ENCODE results near the gene TRAPPC10.

The TRAPPC10 gene

DNA sequence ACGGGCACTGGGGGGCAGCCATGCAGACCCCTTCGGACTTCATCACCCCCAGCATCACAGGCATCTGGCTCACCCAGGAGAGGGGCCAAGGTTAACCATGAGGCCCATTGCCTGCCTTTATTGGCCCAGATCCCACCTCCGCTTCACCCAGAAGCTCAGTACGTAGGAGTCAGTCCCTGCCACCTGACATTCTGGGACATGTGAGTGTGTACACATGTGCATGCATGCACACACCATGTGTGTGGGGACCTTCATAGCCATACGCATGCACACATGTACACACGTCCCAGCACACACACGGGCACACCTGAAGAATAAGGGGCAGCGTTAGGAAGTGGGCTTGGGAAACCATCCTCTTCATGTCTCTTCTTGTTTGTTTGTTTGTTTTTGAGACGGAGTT, 24.1 kb upstream of the TRAPPC10 start:
- Mint-ChIP-seq H3K4me3 (no peak overlapping the region), H3K27me3 (peaks cover 27% of the 10 kb centered on the region), H3K36me3 (ENCODE audit: low read depth) (peaks cover 14% of the 10 kb centered on the region), H3K4me1 (ENCODE audit: low read depth) (peaks cover 11% of the 10 kb centered on the region), H3K27ac (no peak overlapping the region), H3K9me3 (no peaks in the 10 kb centered on the region)
- intact Hi-C loops (cut with micrococcal nuclease): no loop called here

DNA sequence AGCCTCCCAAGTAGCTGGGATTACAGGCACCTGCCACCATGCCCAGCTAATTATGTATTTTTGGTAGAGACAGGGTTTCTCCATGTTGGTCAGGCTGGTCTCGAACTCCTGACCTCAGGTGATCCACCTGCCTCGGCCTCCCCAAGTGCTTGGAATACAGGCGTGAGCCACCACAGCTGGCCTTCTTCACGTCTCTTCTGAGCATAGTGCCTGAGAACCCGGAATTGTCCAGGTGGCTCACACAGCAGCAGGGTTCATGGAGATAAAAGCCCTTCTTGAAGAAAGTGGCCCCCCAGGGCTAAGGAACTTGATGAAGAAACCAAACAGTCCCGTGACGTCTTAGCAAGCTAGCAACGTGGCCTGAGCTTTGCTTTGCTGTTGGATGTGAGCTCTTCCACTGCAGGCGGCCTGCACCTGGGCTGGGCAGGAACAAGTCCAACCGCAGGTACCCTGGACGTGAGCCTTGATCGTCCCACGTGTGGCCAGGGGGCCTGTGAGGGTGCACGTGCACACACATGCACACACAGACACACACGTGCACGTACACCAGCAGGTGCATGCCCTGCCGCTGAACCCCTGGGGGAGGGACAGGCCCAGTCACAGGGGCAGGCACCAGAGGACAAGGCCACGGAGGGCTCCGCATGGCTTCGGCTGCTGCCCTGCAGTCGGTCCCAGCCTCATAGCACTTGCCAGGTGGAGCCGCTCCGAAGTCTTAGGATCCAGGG, 23.4 kb upstream of the TRAPPC10 start:
- no peak overlapping the region for H3K4me3 Mint-ChIP-seq
- no peaks in the 10 kb centered on the region for H3K9me3 Mint-ChIP-seq
- peaks cover 26% of the 10 kb centered on the region for H3K27me3 Mint-ChIP-seq
- intact Hi-C loops (cut with micrococcal nuclease): no loop called here
- peaks cover 11% of the 10 kb centered on the region for H3K4me1 Mint-ChIP-seq (ENCODE audit: low read depth)
- no peak overlapping the region for H3K27ac Mint-ChIP-seq
- H3K36me3 Mint-ChIP-seq (ENCODE audit: low read depth): peaks cover 8% of the 10 kb centered on the region

DNA sequence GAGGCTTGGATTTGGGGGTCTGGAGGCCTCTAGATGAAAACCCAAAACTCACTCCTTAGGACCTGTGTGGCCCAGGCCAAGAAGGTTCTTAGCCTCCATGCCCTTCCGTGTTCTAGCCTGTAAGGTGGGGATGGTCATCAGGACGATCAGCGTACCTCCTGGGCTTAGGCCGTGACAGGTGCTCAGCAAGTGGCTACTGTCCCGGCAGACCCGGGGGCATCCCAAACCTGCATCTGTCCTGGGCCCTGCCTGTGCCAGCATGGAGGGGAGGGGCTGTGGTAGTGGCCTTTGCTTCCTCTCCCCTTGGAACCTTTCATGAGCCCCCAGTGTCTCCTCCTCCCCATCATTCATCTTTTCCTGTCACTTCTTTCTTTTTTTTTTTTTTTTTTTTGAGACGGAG, 22.7 kb upstream of the TRAPPC10 start:
- Mint-ChIP-seq H3K4me3 (no peak overlapping the region), H3K27ac (no peak overlapping the region), H3K4me1 (ENCODE audit: low read depth) (peaks cover 11% of the 10 kb centered on the region), H3K36me3 (ENCODE audit: low read depth) (peaks cover under 1% of the 10 kb centered on the region), H3K9me3 (no peaks in the 10 kb centered on the region), H3K27me3 (peaks cover 23% of the 10 kb centered on the region)
- intact Hi-C loops (cut with micrococcal nuclease): no loop called here

DNA sequence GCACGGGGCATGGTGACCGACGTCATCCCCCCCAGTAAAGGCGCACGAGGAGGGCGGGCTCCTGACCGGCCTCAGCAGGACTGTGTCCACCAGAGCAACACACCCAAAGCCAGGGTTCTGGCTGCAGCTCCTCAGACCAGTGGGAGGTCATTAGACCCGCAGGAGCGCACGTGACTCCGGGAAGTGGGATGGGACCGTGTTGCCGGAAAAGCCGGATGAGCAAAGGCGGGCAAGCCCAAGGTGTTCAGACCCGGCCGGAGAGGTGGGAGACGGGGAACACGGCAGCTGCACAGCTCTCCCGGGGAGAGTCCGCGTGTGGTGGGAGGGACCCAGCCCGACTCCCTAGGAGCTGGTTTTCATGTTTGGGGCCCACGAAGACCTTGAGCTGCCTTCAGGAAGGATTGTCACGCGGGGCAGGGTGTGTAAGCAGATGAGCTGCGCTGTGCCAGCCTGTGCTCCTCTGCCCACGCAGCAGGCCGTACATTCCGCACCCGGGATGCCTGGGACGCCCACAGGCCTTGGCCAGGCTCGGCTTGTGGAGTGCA, 20.6 kb upstream of the TRAPPC10 start:
- H3K4me1 Mint-ChIP-seq (ENCODE audit: low read depth): no peaks in the 10 kb centered on the region
- intact Hi-C loops (cut with micrococcal nuclease): no loop called here
- peaks cover 9% of the 10 kb centered on the region for H3K27me3 Mint-ChIP-seq

DNA sequence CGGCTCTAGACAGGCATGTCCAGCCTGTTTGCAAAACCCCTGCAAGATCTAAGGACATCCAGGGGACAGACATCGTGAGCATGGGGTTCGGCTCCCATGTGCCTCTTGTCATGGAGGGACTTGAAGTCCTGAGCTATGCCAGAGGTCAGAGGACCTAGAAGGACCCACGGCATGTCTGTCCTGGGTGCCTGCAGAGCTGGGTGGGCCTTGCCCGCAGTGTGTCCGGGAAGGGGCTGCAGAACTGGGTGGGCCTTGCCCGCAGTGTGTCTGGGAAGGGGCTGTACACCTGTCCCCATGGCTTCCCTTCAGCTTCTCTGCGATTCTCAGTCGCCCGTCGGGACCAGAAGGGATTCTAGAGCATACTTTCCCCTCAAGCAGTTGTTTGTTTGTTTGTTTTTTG, 20.0 kb upstream of the TRAPPC10 start:
- Mint-ChIP-seq H3K27me3 (peaks cover 9% of the 10 kb centered on the region), H3K27ac (no peak overlapping the region), H3K36me3 (ENCODE audit: low read depth) (no peaks in the 10 kb centered on the region), H3K4me1 (ENCODE audit: low read depth) (no peaks in the 10 kb centered on the region), H3K4me3 (no peak overlapping the region), H3K9me3 (no peaks in the 10 kb centered on the region)
- intact Hi-C loops (cut with micrococcal nuclease): no loop called here

More for the DNA sequence above, 20.6 kb upstream of the TRAPPC10 start:
- Mint-ChIP-seq H3K9me3 (no peaks in the 10 kb centered on the region), H3K4me3 (no peak overlapping the region), H3K27ac (no peak overlapping the region), H3K36me3 (ENCODE audit: low read depth) (no peaks in the 10 kb centered on the region)

DNA sequence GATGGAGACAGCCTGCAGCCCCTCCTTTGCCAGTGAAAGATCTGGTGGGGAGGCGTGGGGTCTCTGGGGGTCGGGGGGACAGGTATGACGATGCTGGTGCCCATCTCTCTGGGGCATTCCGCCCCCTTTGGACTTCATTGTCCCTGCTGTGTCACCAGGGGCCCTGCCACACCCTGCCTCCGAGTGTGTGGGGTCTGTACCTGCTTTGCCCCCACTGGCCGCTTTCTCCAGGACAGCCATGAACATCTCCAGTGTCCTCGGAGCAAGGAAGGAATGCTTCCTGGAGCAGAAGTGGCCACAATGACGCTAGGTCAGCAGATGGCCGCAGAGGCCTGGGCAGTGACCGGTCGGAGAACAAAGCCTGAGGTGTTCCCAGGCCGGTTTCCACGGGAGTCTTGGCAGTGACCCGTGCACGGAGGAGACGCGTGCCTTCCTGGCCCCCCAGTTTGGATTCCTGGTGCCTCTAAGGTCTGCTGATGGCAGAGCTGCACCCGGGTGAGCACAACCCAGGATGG, 18.6 kb upstream of the TRAPPC10 start:
- Mint-ChIP-seq H3K36me3 (ENCODE audit: low read depth) (no peaks in the 10 kb centered on the region), H3K27me3 (peaks cover 9% of the 10 kb centered on the region), H3K4me1 (ENCODE audit: low read depth) (no peaks in the 10 kb centered on the region), H3K9me3 (no peaks in the 10 kb centered on the region), H3K27ac (no peak overlapping the region), H3K4me3 (no peak overlapping the region)
- intact Hi-C loops (cut with micrococcal nuclease): no loop called here

DNA sequence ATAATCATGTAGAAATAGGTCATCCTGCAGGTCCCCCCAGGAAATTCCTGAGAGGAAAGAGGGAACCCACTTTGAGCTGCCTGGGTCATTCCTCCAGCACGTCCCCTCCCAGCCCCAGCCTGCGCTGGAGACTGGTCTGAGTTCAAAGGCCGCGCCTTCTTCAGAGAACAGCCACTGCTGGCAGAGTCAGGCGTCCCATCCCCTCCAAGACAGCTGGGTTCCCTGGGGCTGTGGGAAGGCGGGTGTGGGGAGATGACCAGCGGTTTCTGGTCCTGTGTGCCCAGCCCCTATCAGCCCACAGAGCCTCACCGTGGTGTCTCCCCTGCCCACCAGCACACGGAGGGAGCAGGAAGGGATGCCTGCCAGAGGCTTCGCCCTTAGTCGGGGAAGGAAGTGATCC, 18.0 kb upstream of the TRAPPC10 start:
- H3K9me3 Mint-ChIP-seq: no peaks in the 10 kb centered on the region
- H3K36me3 Mint-ChIP-seq (ENCODE audit: low read depth): no peaks in the 10 kb centered on the region
- no peaks in the 10 kb centered on the region for H3K4me1 Mint-ChIP-seq (ENCODE audit: low read depth)
- peaks cover 9% of the 10 kb centered on the region for H3K27me3 Mint-ChIP-seq
- intact Hi-C loops (cut with micrococcal nuclease): no loop called here
- H3K27ac Mint-ChIP-seq: no peak overlapping the region
- no peak overlapping the region for H3K4me3 Mint-ChIP-seq

DNA sequence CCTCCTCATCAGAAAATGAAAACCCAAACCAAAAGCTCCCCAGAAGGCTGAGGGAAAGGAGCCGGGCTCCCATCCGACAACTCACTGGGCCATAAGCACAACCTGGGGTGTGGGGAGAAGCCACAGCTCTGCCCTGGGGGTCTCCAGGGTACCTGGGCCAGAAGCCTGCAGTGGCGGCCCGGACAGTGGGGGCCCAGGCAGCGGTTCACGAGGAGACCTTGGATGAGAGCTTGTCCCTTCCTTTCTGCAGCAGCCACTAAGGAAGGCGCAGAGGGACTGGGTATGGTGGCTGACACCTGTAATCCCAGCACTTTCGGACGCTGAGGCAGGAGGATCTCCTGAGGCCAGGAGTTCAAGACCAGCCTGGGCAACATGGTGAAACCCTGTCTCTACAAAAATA, 17.5 kb upstream of the TRAPPC10 start:
- H3K4me3 Mint-ChIP-seq: no peak overlapping the region
- H3K27me3 Mint-ChIP-seq: peaks cover 9% of the 10 kb centered on the region
- intact Hi-C loops (cut with micrococcal nuclease): no loop called here
- no peaks in the 10 kb centered on the region for H3K36me3 Mint-ChIP-seq (ENCODE audit: low read depth)
- no peaks in the 10 kb centered on the region for H3K4me1 Mint-ChIP-seq (ENCODE audit: low read depth)
- no peaks in the 10 kb centered on the region for H3K9me3 Mint-ChIP-seq
- H3K27ac Mint-ChIP-seq: no peak overlapping the region

DNA sequence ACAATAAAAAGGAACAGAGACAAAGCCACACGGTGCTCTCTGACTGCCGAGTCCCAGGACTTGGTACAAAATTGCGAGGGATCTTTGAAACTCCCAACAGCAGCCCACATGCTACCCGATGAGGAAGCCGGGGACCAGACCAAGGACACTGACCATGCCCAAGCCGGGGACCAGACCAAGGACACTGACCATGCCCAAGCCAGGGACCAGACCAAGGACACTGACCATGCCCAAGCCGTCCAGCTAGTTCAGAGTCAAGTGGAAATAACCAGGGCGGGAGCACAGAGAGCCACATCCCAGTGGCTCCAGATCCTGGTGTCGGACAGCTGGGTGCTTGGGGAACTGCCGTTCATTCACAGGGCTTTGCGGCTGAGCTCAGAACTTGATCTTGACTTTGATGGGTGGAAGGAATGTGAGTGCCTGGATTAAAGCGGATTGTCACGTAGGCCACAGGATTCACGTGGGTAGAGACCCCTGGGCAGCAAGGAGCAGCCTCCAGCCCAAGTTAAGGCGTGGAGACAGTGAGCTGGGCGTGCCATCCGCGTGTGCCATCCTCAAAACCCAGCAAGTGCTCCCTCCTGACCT, 16.5 kb upstream of the TRAPPC10 start:
- H3K27ac Mint-ChIP-seq: no peak overlapping the region
- H3K9me3 Mint-ChIP-seq: no peaks in the 10 kb centered on the region
- H3K36me3 Mint-ChIP-seq (ENCODE audit: low read depth): no peaks in the 10 kb centered on the region
- peaks cover 9% of the 10 kb centered on the region for H3K27me3 Mint-ChIP-seq
- H3K4me3 Mint-ChIP-seq: no peak overlapping the region
- no peaks in the 10 kb centered on the region for H3K4me1 Mint-ChIP-seq (ENCODE audit: low read depth)
- intact Hi-C loops (cut with micrococcal nuclease): no loop called here

DNA sequence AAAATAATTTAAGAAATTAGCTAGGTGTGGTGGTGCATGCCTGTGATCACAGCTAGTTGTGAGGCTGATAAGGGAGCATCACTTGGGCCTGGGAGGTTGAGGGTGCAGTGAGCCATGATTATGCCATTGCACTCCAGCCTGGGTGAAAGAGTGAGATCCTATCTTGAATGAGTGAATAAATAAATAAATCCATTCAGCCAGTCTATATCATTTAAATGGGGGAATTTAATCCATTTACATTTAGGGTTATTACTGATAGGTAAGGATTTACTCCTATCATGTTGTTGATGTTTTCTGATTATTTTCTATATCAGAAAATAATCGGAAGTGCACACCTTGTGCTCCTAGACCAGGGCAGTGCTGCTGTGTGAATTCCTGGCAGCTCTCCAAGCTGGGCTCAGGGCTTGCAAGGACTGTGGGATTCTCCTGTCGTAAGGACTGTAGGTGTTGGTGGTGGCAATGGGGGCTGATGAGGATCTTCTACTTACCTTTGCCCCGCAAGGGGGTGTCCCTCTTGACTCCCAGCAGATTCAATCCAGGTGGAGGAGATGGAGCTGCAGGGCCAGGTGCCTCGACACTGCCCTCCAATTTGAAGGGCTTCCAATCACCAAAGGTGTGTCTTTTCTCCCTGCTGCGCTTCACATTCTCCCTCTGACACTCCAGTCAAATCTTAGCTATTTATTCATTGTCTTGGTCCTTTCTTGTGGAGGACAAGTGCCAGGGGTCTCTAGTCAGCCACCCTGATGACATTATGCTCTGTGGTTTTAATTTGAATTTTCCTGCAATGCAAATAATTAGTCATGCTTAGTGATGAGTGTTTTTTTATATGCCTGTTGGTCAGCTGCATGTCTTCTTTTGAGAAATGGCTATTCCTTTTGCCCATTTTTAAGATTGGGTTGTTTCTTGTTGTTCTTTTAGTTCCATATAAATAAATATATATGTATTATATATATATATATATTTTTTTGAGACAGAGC, 14.1 kb upstream of the TRAPPC10 start:
- Mint-ChIP-seq H3K4me1 (ENCODE audit: low read depth) (no peaks in the 10 kb centered on the region), H3K9me3 (no peaks in the 10 kb centered on the region), H3K27me3 (peaks cover 7% of the 10 kb centered on the region), H3K36me3 (ENCODE audit: low read depth) (no peaks in the 10 kb centered on the region), H3K27ac (no peak overlapping the region), H3K4me3 (no peak overlapping the region)
- intact Hi-C loops (cut with micrococcal nuclease): no loop called here

DNA sequence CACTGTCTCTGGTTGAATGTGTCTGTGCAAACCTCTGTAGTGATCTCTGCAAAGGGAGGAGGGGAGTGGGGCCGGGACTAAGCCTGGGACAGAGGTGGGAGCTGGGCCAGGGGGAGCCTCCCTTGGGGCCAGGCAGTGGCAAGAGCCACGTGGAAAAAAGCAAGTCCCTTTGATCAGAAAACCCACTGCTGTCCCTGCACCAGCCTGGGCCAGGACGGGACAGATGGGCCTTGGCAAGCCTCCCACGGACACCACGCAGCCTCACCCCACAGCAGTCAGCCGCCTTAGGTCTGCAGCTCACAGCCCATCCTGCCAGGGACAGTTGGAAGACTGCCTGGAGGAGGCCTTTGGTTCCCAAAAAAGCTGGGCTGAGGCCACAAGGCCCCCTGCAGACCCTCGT, 11.7 kb upstream of the TRAPPC10 start:
- Mint-ChIP-seq H3K4me3 (no peak overlapping the region), H3K27ac (no peak overlapping the region), H3K36me3 (ENCODE audit: low read depth) (no peaks in the 10 kb centered on the region), H3K27me3 (peaks cover 2% of the 10 kb centered on the region), H3K4me1 (ENCODE audit: low read depth) (no peaks in the 10 kb centered on the region), H3K9me3 (no peaks in the 10 kb centered on the region)
- intact Hi-C loops (cut with micrococcal nuclease): no loop called here

DNA sequence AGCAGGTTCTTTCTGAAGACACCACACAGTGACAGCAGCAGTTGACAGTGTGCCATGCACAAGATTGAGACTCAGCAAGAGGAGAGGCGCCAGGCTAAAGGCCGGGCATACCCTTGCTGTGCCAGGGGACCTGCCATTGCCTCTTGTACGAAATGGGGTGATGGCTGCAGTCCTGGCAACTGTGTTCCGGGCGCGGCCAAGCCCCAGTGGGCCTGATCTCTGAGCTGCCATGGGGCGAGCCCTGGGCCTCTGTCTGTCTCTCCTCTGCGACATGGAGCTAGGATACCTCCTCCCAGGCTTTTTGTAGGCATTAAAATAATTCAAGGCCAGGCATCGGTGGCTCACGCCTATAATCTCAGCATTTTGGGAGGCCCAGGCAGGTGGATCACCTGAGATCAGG, 9.6 kb upstream of the TRAPPC10 start:
- H3K36me3 Mint-ChIP-seq (ENCODE audit: low read depth): no peaks in the 10 kb centered on the region
- intact Hi-C loops (cut with micrococcal nuclease): no loop called here
- no peak overlapping the region for H3K4me3 Mint-ChIP-seq
- no peaks in the 10 kb centered on the region for H3K9me3 Mint-ChIP-seq
- peaks cover 8% of the 10 kb centered on the region for H3K4me1 Mint-ChIP-seq (ENCODE audit: low read depth)
- peaks cover 2% of the 10 kb centered on the region for H3K27me3 Mint-ChIP-seq
- H3K27ac Mint-ChIP-seq: no peak overlapping the region

DNA sequence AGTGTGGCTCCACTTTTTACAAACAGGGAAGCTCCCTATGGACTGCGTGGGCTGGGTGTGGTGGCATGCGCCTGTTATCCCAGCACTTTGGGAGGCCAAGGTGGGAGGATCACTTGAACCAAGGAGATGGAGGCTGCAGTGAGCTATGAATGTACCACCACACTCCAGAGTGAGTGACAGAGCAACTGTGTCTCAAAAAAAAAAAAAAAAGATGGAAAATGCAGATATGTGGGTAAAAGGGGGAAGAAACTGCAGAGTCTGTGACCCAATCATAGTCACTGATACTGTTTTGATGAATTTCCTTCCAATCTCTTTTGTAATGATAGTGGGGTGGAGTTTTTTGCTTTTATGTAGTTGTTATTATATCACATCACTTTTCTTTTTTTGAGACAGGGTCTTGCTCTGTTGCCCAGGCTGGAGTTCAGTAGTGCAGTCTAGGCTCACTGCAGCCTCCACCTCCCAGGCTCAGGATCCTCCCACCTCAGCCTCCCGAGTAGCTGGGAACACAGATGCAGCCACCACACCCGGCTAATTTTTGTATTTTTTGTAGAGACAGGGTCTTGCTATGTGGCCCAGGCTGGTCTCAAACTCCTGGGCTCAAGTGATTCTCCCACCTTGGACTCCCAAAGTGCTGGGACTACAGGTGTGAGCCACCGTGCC, 8.7 kb upstream of the TRAPPC10 start:
- Mint-ChIP-seq H3K4me1 (ENCODE audit: low read depth) (peaks cover 8% of the 10 kb centered on the region), H3K9me3 (no peaks in the 10 kb centered on the region), H3K27ac (no peak overlapping the region), H3K36me3 (ENCODE audit: low read depth) (no peaks in the 10 kb centered on the region), H3K27me3 (no peaks in the 10 kb centered on the region), H3K4me3 (no peak overlapping the region)
- intact Hi-C loops (cut with micrococcal nuclease): no loop called here

All from dendritic cell treated with granulocyte-macrophage colony-stimulating factor and Interleukin-4, amounts not matched to agents 40 ng/mL and 50 ng/mL, for 4 days (primary cell).